ENCODE results near the gene PACRG. TPM values are rescaled to one million over a fixed set of nuclear protein-coding genes. Genes with fewer than 3 reads are reported as not detected.

The PACRG gene
- total RNA-seq, 1 donor from 2014 or later = 7.4 TPM

DNA sequence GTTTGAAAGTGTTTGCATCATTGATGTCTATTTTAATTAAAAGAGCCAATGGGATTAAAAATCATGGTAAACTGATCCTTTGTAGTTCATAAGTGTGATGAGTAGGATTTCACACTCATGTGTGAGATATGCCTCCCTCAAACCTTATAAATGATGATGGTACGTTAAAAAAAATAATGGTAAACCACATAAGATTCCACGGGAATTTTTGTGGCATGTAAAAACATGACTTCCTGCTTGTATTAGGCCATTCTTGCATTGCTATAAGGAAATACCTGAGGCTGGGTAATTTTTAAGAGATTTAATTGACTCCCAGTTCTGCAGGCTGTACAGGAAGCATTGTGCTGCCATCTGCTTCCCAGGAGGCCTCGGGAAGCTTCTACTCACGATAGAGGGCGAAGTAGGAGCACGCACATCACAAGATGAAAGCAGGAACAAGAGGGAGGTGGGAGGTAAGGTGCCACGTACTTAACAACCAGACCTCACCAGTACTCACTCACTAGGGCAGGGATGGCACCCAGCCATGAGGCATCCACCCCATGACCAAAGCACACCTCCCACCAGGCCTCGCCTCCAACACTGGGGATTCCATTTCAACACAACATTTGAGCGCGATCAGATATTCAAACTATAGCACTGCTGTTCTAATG is 499.2 kb downstream of the PACRG start:
- intact Hi-C loops (cut with DNase I) = no loop called here
- ATAC-seq (ENCODE audit: poor library complexity) = no peak
- DNase-seq = no peak

DNA sequence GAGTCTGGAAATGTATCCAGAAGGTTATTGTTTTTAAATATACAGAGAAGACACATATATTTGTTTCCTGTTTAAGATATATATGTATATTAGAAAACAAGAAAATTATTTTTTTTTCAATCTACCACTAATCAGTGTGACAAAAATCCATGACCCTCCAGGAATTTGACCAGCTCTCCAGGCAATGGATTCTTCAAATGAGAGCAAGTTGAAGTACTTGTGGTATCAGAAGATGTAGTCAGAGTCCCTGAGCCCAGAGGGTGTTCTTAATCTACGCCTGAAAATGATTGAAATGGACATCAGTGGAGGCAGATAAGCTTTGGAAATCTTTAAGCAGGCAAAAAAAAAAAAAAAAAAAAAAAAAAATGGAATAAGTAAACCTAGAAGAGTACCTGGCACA is 500.3 kb downstream of the PACRG start:
- DNase-seq = no peak
- intact Hi-C loops (cut with DNase I) = no loop called here
- ATAC-seq (ENCODE audit: poor library complexity) = no peak

DNA sequence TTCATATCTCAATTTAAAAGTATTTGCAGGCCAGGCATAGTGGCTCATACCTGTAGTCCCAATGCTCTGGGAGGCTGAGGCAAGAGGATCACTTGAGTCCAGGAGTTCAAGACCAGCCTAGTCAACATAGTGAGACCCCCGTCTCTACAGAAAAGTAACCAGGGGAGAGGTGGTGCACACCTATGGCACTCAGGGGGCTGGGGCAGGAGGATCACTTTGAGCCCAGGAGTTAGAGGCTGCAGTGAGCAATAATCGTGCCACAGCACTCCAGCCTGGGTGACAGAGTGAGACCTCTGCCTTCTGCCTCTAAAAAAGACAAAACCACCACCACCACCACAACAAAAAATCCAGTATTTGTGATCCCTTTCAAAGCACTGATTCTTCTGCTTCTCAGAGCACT is 501.3 kb downstream of the PACRG start:
- intact Hi-C loops (cut with DNase I) = no loop called here
- ATAC-seq (ENCODE audit: poor library complexity) = no peak

DNA sequence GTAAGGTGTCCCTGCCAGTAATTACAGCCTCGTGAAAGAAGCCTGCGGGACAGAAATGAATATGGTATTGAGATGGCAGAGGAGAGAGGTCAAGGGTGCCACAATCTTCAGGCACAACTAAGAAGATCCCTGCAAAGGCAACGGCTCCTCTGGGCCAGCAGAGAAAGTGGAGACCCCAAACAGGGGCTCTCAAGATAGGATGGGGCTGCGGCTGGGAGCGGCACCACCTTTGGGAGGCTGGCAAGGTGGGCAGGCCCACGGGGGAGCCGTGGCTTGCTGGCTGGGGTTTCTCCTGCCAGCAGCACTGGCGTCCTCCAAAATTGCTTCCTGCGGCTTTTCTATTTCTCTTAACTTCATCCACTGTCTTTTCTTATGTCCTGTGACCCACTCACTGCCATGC is 503.1 kb downstream of the PACRG start:
- DNase-seq (no peak), ATAC-seq (ENCODE audit: poor library complexity) (no peak)
- intact Hi-C loops (cut with DNase I) = no loop called here

More for the DNA sequence above, 501.3 kb downstream of the PACRG start:
- DNase-seq = no peak

DNA sequence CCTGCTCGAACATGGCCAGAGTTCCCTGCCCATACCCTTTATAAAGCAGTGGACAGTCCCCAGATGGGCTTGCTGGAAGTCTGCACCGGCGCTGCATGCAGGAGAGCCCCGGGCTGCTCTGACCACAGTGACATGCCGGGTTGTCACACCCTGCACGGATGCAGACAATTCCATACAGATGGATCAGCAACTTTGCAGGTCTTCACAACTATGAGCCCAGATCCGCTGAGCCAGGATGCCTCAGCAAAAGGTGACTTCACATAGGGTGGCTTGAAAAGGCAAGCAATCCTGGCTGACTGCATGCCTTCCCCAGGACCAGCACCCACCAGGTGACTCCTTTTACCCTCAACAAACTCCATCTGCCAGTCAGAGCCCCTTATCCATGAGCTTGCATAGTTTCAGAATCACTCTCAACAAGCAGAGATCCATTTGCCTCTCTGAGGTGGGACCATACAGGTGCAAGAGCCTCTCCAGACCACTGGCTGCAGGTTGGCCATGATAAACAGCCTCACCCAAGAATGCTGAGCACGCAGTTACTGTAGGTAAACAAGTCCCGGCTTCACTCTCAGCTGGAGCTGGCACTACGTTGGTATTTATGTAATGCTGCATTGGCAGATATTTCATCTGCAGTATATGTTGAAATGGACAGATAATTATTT is 503.7 kb downstream of the PACRG start:
- DNase-seq (no peak), ATAC-seq (ENCODE audit: poor library complexity) (peak; percentile 34)
- intact Hi-C loops (cut with DNase I) = no loop called here

DNA sequence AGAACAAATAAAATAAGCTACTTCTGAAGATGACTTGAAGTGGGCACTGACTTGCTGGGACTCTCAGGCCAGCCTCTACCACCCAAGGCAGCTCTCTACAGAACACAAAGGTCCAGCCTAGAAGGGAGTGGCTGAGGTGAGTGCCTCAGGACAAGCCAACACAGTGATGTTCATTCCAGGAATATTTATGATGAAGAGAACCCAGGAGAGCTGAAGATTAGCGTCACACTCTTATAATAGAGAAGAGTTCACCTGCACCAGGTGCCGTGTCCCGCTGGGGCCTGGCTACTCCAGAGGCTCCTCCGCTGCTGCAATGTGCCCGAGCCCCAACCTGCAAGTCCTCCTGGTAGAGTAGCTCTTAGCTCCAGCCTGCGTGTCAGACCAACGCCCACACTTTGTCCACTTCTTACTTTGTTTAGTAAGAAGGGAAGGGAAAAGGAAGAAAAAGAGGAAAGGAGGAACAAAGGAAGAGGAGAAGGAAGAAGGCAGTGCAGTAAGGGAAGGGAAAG is 504.3 kb downstream of the PACRG start:
- peak; percentile 22 for ATAC-seq (ENCODE audit: poor library complexity)
- DNase-seq = no peak
- intact Hi-C loops (cut with DNase I) = no loop called here

- intact Hi-C loops (cut with DNase I) = no loop called here
- ATAC-seq (ENCODE audit: poor library complexity) = no peak
- no peak for DNase-seq
Observed at GRCh38 chr6:163232649-163233048, 504.9 kb downstream of the PACRG start.

GRCh38 chr6:163237110-163237509 is 509.3 kb downstream of the PACRG start:
- intact Hi-C loops (cut with DNase I) = no loop called here
- ATAC-seq (ENCODE audit: poor library complexity) (no peak), DNase-seq (no peak)

DNA sequence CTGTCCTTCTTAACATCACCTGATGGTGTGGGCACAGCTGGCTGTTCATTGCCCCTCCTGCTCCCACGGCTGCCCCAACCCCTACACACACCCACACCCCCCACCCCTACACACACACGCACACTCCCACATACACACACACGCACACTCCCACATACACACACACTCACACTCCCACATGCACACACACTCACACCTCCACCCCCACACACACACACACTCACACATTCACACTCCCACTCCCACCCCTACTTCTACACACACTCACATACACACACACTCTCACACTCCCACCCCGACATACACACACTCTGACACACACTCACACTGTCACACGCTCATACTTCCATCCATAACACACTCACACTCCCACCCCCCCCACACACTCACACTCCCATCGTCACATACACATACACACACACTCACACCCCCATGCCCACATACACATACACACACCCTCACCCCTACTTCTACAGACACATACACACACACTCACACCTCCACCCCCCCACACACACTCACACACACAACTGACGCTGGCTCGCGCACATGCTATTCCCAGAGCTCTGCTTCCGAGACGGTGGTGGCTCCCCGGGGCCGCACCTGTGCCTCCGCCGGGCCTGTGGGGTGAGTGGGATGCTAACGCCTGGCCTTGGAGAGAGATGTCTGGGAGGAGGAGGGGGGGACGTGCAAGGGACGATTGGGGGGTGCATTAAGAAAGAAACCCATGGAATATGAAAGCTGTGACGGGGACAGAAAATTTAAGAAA is 512.0 kb downstream of the PACRG start:
- DNase-seq (no peak), ATAC-seq (ENCODE audit: poor library complexity) (no peak)
- intact Hi-C loops (cut with DNase I) = no loop called here

- intact Hi-C loops (cut with DNase I) = no loop called here
- DNase-seq (no peak), ATAC-seq (ENCODE audit: poor library complexity) (no peak)
Observed at GRCh38 chr6:163240556-163240955, 512.8 kb downstream of the PACRG start.

GRCh38 chr6:163241683-163242082 is 513.9 kb downstream of the PACRG start:
- DNase-seq (no peak), ATAC-seq (ENCODE audit: poor library complexity) (no peak)
- intact Hi-C loops (cut with DNase I) = no loop called here

GRCh38 chr6:163243083-163243482 is 515.3 kb downstream of the PACRG start:
- intact Hi-C loops (cut with DNase I) = no loop called here
- ATAC-seq (ENCODE audit: poor library complexity) (peak; percentile 85), DNase-seq (peak; percentile 56)

DNA sequence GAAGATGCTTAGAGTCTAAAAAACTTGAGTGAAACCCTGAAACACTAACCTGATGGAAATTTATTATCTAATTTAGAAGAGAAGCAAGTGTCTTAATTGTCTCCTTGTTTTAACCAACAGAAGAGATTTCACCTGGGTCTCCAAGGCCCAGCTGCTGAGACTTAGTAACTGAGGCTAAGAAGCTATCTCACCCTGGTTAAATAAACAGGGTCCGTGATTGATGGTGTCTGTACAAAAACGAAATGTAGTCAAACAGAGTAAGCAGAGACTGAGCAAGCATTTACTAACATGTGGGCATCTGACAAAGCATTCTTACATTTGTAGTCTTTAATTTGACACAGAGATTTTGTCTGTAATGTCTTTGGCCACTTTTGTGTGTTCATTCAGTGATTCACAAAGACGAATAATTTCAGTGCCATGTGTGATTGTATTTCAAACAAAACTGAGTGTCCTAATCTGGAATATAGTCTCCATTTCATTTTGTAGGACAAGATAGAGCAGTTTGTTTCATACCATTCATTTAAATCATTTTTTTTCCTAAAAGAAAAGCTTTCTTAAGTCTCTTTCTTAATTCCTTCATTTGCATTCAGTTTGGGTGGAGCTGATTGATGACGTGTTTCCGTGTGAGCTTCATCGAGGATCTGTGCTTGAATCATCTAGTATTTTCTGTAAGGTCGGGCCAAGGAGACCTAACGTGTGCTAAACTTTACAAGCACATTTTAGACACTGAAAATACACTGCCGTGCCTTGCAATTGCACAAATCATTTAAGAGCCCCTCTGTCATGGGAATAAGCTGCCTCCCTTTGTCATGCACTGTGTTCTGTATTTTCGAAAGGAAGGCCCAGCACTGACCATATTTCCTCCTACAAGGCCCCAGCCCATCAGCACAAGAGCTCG is 516.2 kb downstream of the PACRG start:
- intact Hi-C loops (cut with DNase I) = no loop called here
- DNase-seq (no peak), ATAC-seq (ENCODE audit: poor library complexity) (no peak)

GRCh38 chr6:163248051-163248450 is 520.3 kb downstream of the PACRG start:
- intact Hi-C loops (cut with DNase I) = no loop called here
- ATAC-seq (ENCODE audit: poor library complexity) (no peak), DNase-seq (no peak)

DNA sequence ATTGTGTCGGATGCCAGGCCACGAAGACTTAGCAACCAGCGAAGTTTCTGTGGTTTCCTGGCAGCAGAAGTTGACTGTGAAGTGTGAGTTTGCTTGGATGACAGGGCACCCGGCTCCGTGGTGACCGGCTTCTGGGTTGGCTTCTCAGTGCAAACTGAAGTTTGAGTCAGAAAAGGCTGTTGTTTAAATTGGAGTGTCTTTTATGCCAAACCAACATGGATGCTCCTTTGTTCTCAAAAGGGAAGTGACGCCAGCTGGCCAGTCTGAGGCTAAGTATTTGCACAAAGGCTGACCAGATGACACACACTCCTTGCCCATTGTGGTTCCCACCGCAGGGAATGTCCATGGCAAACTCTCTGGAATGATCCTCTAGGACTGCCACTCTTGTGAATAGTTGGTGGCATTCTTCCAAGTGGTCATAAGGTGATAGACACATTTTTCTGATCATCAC is 521.9 kb downstream of the PACRG start:
- intact Hi-C loops (cut with DNase I) = no loop called here
- no peak for DNase-seq
- peak; percentile 25 for ATAC-seq (ENCODE audit: poor library complexity)

GRCh38 chr6:163250116-163250515 is 522.3 kb downstream of the PACRG start:
- intact Hi-C loops (cut with DNase I) = no loop called here
- DNase-seq (no peak), ATAC-seq (ENCODE audit: poor library complexity) (no peak)

GRCh38 chr6:163252061-163252591 is 524.4 kb downstream of the PACRG start:
- ATAC-seq (ENCODE audit: poor library complexity) = no peak
- intact Hi-C loops (cut with DNase I) = no loop called here
- no peak for DNase-seq

GRCh38 chr6:163253556-163254213 is 525.9 kb downstream of the PACRG start:
- DNase-seq (no peak), ATAC-seq (ENCODE audit: poor library complexity) (no peak)
- intact Hi-C loops (cut with DNase I) = no loop called here

Measured in Right ventricle myocardium superior (tissue), 1 donor.